Measurements from ENCODE around the gene ATP2A2.
"Not testable (repeated sequence)": the region's sequence is repeated elsewhere in the genome, so short reads cannot be mapped to it uniquely, and the experiment has no call there.

ATP2A2 gene

GRCh38 chr12:110280779-110281548 lies at the start of gene ATP2A2:
TSS of gene ATP2A2 (plus strand) at chr12:110281247. CDS start at chr12:110281790, 543 bp downstream.
- DNase-seq (ENCODE audit: low read depth in 2 of 2) = peak; percentile 81 to 84

GRCh38 chr12:110233212-110233903 lies 47.7 kb upstream of the ATP2A2 start:
- no peak for DNase-seq (ENCODE audit: low read depth in 2 of 2)

DNA sequence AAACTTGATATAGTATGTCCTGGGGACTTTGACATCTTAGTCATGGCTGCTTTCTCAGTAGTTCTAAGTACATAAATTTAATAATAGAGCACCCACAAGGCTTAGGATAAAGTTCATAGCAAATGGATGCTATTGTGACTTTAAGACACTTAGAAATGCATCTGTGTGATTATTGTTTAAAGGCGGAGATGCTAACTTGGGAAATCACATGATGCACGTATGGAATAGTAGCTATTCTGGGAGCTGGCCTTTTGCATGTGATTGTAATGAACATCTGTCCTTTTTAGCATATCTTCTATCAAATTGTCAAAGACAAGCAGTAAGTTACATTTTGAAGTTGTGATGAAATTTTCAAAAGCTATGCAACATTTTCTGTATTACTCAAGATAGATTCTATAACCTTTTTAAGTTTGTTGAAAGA lies 46.7 kb upstream of the ATP2A2 start:
- DNase-seq (ENCODE audit: low read depth in 2 of 2) = no peak

DNA sequence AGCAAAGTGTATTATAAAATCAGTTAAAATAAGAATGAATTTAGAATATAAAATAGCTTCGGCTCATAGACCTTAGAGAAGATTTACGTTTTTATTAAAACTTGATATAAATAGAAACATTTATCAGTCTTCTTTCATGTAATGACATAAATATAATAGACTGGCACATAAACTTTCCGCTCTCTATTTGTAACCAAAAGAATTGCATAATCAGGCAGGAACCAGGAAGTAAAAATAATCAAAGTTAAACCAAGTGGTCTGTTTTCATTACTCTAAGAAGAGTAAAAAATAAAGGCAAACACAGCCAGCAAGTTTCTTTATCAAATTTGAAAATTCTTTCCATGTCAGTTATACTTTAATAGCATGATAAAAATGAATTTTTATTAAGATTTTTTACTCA lies 46.3 kb upstream of the ATP2A2 start:
- no peak for DNase-seq (ENCODE audit: low read depth in 2 of 2)

DNA sequence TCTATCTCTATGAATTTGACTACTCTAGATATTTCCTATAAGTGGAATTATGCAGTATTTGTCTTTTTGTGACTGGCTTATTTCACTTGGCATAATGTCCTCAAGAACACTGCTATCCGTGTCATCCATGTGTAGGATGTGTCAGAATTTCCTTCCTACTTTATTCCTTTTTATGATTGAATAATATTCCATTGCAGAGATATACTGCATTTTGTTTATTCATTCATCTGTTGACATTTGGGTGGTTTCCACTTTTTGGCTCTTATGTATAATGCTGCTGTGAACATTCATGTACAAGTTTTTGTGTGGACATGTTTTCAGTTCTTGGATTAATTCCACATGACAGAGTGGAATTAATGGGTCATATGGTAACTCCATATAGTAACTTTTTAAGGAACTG lies 45.7 kb upstream of the ATP2A2 start:
- DNase-seq (ENCODE audit: low read depth in 2 of 2) = no peak

DNA sequence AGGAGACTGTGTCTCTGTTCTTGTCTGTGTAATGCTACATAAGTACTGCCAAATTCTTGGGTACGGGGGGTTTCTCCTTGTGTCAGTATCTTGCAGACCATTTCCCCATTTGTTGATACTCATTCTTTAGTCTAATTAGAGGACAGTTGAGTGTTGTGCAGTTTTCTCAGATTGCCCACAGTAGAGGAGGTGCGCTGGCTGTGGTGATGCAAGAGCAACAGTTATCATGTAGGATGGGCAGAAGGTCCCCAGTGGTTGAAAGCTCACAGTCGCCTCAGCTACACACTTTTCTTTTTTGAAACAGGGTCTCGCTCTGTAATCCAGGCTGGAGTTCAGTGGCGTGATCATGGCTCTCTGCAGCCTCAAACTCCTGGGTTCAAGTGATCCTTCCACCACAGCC lies 37.8 kb upstream of the ATP2A2 start:
- no peak for DNase-seq (ENCODE audit: low read depth in 2 of 2)

GRCh38 chr12:110244372-110244771 lies 36.7 kb upstream of the ATP2A2 start:
- no peak for DNase-seq (ENCODE audit: low read depth in 2 of 2)

GRCh38 chr12:110244829-110245228 lies 36.2 kb upstream of the ATP2A2 start:
- no peak for DNase-seq (ENCODE audit: low read depth in 2 of 2)

DNA sequence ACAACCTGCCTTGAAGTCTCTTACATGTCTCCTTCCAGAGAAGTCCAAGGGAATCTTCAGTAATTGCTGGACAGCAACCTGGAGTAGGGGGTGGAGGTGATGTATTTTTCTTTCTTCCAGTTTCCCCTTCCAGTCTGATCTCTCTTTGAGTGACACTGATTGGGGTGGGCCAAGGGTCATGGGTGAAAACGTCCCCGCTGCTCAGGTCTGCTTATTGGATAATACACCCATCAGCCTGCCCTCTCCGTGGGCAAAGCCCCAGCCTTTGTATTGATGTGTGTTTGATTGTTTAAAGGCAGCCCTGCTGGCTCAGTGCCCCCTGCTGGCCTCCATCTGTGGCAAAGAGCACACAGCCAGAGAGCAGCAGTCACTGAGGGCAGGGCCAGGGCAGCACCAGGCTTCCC lies 35.7 kb upstream of the ATP2A2 start:
- no peak for DNase-seq (ENCODE audit: low read depth in 2 of 2)

DNA sequence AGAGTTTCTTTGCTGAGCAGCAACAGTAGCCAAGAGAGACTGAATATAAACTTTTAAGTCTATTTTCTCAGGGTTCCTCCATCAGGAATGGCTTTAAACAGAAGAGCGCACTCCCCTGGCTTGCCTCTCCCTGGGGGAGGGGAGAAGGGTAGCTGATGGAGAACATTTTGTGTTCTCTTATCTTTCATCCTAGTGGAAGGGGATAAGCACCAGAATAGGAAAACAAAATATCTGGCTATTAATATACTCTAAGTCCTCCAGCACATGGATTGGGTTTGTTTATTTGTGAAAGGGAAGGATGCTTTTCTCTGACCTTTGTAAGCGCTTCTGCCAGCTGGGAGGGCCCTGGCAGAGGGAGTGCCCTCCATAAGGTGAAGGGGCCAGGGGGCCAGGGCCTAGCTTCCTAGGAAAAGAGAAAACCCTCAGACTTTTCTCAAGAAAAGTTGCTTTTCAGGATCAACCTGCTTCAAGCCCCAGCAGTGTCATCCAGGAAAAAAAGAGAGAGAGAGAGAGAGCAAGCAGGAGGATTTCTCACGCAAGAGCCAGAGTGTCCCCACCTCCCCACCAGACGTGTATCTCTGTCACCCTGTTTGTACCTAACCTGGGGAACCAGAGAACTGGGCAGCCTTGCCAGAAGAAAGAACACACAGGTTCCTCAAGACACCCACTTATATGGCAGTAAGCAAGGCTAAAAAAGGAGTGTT lies 34.3 kb upstream of the ATP2A2 start:
- no peak for DNase-seq (ENCODE audit: low read depth in 2 of 2)

DNA sequence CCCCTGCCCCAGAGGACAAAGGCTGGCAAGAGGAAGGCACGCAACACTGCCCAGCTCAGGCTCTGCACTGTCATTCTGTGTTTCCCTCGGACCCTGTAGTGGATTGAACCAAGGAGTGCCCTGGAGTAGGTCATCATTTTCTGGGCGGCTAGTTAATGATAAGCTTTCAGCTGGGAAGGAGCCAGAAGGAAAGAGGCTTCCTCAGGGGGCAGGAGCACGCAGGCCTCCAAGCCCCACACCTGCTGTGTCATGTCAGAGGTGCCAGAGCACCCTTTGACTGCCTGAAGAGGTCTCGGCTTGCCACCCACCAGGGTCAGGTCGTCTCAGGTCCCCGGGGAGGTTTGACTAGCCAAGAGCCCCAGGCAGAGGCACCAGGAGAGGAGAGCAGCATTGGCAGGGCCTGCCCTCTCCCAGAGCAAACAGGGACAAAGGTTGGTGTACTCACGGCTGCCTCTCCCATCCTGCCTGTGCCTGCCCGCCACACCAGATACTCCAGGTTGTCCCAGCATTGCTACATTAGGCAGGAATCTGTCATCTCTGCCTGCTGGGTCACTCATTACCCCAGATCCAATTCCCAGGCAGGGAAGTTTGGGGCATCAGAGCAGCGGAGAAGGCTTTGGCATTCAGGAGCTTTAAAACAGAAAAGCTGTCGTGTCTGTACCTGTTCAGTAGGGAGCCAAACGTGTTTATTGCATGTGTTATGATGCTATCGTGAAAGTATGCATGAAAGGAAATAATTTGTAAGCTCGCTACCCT lies 33.5 kb upstream of the ATP2A2 start:
- no peak for DNase-seq (ENCODE audit: low read depth in 2 of 2)

- DNase-seq (ENCODE audit: low read depth in 2 of 2) = no peak
Measured at GRCh38 chr12:110248096-110248447, 33.0 kb upstream of the ATP2A2 start.

DNA sequence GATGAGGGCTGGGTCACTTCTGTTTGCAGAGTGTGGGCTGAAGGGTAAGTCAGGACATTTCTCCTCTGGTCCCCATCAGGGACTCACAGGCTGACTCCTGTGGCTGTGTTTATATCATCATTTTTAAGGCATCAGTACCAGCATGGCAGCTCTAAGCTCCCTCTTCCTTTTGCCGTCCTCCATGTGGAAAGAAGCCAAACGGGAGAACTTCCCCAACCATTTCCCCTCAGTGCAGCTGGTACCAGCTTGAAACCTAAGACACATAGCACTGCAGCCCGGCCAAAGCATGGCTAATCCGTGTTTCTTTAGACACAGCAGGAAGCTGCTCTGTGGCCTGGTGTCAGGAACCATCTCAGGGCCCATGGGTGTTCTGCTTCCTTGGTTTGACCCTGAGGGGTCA lies 31.9 kb upstream of the ATP2A2 start:
- no peak for DNase-seq (ENCODE audit: low read depth in 2 of 2)

DNA sequence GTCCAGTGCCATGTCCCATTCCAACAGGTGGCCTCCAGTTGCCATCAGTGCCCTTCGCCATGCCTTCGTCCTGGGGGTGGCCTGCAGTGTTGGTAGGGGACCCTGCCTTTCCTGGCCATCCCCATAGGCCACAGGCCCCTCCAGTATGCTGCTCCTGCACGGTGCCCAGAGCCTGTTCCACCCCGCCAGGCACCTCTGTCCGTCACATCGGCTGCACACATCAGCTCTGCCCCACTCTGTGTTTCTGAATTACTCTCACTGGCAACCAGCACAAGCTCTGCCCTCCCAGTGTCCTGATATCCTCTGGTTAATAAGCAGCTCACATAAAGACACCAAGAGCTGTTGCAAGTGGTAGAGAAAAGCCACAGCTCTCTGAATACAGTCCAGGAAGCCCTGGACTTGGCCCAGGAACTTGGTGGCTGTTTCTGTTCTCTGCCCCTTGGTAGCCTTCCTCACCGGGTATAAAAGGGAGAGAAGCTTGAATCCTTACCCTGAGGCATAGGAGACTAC lies 31.3 kb upstream of the ATP2A2 start:
- no peak for DNase-seq (ENCODE audit: low read depth in 2 of 2)

GRCh38 chr12:110251381-110251780 lies 29.7 kb upstream of the ATP2A2 start:
- no peak for DNase-seq (ENCODE audit: low read depth in 2 of 2)

- no peak for DNase-seq (ENCODE audit: low read depth in 2 of 2)
Measured at GRCh38 chr12:110252716-110253115, 28.3 kb upstream of the ATP2A2 start.

DNA sequence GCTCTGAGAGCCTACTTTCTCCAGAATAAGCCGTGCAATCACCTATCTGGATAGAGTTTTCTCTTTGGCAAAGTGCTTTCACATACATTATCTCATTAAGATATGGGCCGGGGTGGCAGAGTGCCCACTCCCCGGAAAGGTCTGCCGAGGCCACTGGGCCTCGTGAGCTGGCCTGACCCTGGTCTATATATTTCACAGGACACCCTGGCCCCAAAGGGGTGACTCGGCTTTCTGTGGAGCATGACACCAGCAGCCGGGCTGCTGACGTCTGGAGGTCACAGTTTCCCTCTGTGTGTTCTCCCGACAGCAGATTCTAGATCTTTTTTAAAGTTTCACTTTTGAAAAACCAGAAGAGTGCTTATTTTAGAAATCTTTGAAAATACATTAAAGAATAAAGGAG lies 27.9 kb upstream of the ATP2A2 start:
- DNase-seq (ENCODE audit: low read depth in 2 of 2) = no peak

DNA sequence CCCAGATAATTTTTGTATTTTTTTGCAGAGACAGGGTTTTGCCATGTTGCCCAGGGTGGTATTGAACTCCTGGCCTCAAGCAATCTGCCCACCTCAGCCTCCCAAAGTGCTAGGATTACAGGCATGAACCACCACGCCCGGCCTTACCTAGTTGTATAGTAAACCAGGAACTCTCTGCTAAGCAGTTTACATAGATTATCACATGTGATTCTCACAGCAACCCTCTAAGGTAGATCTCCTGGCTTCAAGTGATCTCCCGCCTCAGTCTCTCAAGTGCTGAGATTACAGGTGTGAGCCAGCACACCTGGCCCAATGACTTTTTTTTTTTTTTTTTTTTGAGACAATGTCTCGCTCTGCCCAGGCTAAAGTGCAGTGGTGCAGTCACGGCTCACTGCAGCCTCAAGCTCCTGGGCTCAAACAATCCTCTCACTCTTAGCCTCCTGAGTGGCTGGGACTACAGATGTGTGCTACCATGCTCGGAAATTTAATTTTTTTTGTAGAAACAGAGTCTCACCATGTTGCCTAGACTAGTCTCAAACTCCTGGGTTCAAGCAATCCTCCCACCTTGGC lies 26.0 kb upstream of the ATP2A2 start:
- no peak for DNase-seq (ENCODE audit: low read depth in 2 of 2)

GRCh38 chr12:110255890-110256456 lies 25.1 kb upstream of the ATP2A2 start:
- not testable (repeated sequence) for DNase-seq (ENCODE audit: low read depth in 2 of 2)

- no peak for DNase-seq (ENCODE audit: low read depth in 2 of 2)
Measured at GRCh38 chr12:110256780-110257431, 24.1 kb upstream of the ATP2A2 start.

- no peak for DNase-seq (ENCODE audit: low read depth in 2 of 2)
Measured at GRCh38 chr12:110258466-110258865, 22.6 kb upstream of the ATP2A2 start.

All from fibroblast of skin of left quadriceps (primary cell).